HEK293 (cell line): ENCODE results near the gene CPA5.
"Not testable (repeated sequence)": the region's sequence is repeated elsewhere in the genome, so short reads cannot be mapped to it uniquely, and the experiment has no call there.

Experiments used
- CTCF ChIA-PET: fragments of 350-600 bp; formaldehyde crosslinking; extraction: SDS; loops from one replicate; lab custom pipeline; 2021; ENCODE audit warnings: antibody characterized with exemption; lab: Yijun Ruan, JAX
- POLR2A ChIA-PET: fragments of 300-600 bp; formaldehyde crosslinking; extraction: SDS; loops from one replicate; lab custom pipeline; 2020; ENCODE audit warnings: antibody characterized with exemption, inconsistent platforms; lab: Yijun Ruan, JAX
- H3K27ac ChIP-seq: fragments of 200-500 bp; sonication (Bioruptor generic); 2 replicates; pipeline ENCODE4 v1.5.1; 2014; ENCODE audit warnings: low read depth, low read length, control low read depth, inconsistent platforms; ENCODE audit errors: extremely low read depth
- H3K36me3 ChIP-seq, 2 experiments: fragments of 200-500 bp in 1 of 2; sonication (Bioruptor generic) in 1 of 2; 1 replicate in 1 of 2; 2 replicates in 1 of 2; pipeline ENCODE4 v1.5.1; 2014 to 2017; ENCODE audit warnings: inconsistent platforms in 2 of 2, low read length in 2 of 2; ENCODE audit not compliant: control insufficient read depth in 2 of 2, insufficient read depth in 1 of 2
- H3K4me1 ChIP-seq: fragments of 200-500 bp; sonication (Bioruptor generic); 2 replicates; pipeline ENCODE4 v1.5.1; 2014; ENCODE audit warnings: mild to moderate bottlenecking, low read length, inconsistent platforms; ENCODE audit not compliant: control insufficient read depth, insufficient read depth
- H3K4me3 ChIP-seq: 2 replicates; pipeline ENCODE4 v1.5.1; 2011; ENCODE audit warnings: low read depth, mild to moderate bottlenecking, control low read depth, low read length, moderate library complexity
- H3K9me3 ChIP-seq: fragments of 200-500 bp; sonication (Bioruptor generic); 2 replicates; pipeline ENCODE4 v1.5.1; 2014; ENCODE audit warnings: low read depth, low read length, inconsistent platforms; ENCODE audit not compliant: control insufficient read depth, insufficient read depth
- SETDB1 ChIP-seq: IDR thresholded peaks from one replicate; pipeline ENCODE4 v1.6.1; 2017; ENCODE audit warnings: mild to moderate bottlenecking, low read length, moderate library complexity, mixed read lengths; ENCODE audit not compliant: insufficient read length
- SP7 ChIP-seq: fragments of 450-650 bp; formaldehyde crosslinking; IDR thresholded peaks from 2 replicates; pipeline ENCODE4 v1.5.1; 2016; ENCODE audit warnings: missing biosample characterization, missing genetic modification characterization
- TRIM28 ChIP-seq: IDR thresholded peaks from 2 replicates; pipeline ENCODE4 v1.6.1; 2011; ENCODE audit warnings: low read length, control low read depth, borderline replicate concordance
- ZNF10 ChIP-seq: fragments of 450-650 bp; formaldehyde crosslinking; IDR thresholded peaks from 2 replicates; pipeline ENCODE4 v1.5.1; 2017; ENCODE audit warnings: missing biosample characterization, missing genetic modification characterization
- ZNF184 ChIP-seq: fragments of 450-650 bp; IDR thresholded peaks from 2 replicates; pipeline ENCODE4 v1.5.1; 2018; ENCODE audit warnings: missing biosample characterization, mild to moderate bottlenecking, missing genetic modification characterization
- ZNF211 ChIP-seq: fragments of 450-650 bp; formaldehyde crosslinking; IDR thresholded peaks from 2 replicates; pipeline ENCODE4 v1.5.1; 2016; ENCODE audit warnings: low read depth, missing biosample characterization, missing genetic modification characterization
- ZNF221 ChIP-seq: fragments of 450-650 bp; formaldehyde crosslinking; IDR thresholded peaks from 2 replicates; pipeline ENCODE4 v1.5.1; 2017; ENCODE audit warnings: missing biosample characterization, missing genetic modification characterization, borderline replicate concordance
- ZNF223 ChIP-seq: fragments of 450-650 bp; formaldehyde crosslinking; IDR thresholded peaks from 2 replicates; pipeline ENCODE4 v1.5.1; 2016; ENCODE audit warnings: missing biosample characterization, missing genetic modification characterization
- ZNF292 ChIP-seq: fragments of 450-650 bp; formaldehyde crosslinking; IDR thresholded peaks from 2 replicates; pipeline ENCODE4 v1.5.1; 2016; ENCODE audit warnings: low read depth, missing biosample characterization, missing genetic modification characterization, borderline replicate concordance
- ZNF311 ChIP-seq: fragments of 450-650 bp; formaldehyde crosslinking; IDR thresholded peaks from 2 replicates; pipeline ENCODE4 v1.5.1; 2017; ENCODE audit warnings: missing biosample characterization, missing genetic modification characterization, borderline replicate concordance
- ZNF37A ChIP-seq: fragments of 450-650 bp; IDR thresholded peaks from 2 replicates; pipeline ENCODE4 v1.5.1; 2018; ENCODE audit warnings: missing biosample characterization, missing genetic modification characterization
- ZNF514 ChIP-seq: fragments of 450-650 bp; formaldehyde crosslinking; IDR thresholded peaks from 2 replicates; pipeline ENCODE4 v1.5.1; 2016; ENCODE audit warnings: missing biosample characterization, missing genetic modification characterization
- ZNF548 ChIP-seq: fragments of 450-650 bp; formaldehyde crosslinking; IDR thresholded peaks from 2 replicates; pipeline ENCODE4 v1.5.1; 2016; ENCODE audit warnings: missing biosample characterization, missing genetic modification characterization
- ZNF701 ChIP-seq: fragments of 450-650 bp; formaldehyde crosslinking; IDR thresholded peaks from 2 replicates; pipeline ENCODE4 v1.5.1; 2016; ENCODE audit warnings: missing biosample characterization, missing genetic modification characterization
- ZSCAN16 ChIP-seq: fragments of 450-650 bp; formaldehyde crosslinking; IDR thresholded peaks from 2 replicates; pipeline ENCODE4 v1.5.1; 2016; ENCODE audit warnings: missing biosample characterization, missing genetic modification characterization
- TF ChIP-seq, protein P1 (sequence below): fragments of 450-650 bp; formaldehyde crosslinking; IDR thresholded peaks from 2 replicates; pipeline ENCODE4 v1.5.1; 2017; ENCODE audit warnings: missing biosample characterization, missing genetic modification characterization
- TF ChIP-seq, protein P2 (sequence below): fragments of 450-650 bp; formaldehyde crosslinking; IDR thresholded peaks from 2 replicates; pipeline ENCODE4 v1.5.1; 2016; ENCODE audit warnings: missing biosample characterization, missing genetic modification characterization

Gene CPA5

GRCh38 chr7:130371046-130371445, 26.4 kb downstream of the CPA5 start (continued):
- TF ChIP-seq, protein P1, sequence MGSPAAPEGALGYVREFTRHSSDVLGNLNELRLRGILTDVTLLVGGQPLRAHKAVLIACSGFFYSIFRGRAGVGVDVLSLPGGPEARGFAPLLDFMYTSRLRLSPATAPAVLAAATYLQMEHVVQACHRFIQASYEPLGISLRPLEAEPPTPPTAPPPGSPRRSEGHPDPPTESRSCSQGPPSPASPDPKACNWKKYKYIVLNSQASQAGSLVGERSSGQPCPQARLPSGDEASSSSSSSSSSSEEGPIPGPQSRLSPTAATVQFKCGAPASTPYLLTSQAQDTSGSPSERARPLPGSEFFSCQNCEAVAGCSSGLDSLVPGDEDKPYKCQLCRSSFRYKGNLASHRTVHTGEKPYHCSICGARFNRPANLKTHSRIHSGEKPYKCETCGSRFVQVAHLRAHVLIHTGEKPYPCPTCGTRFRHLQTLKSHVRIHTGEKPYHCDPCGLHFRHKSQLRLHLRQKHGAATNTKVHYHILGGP (tag by site-specific recombination), result no peak
- TF ChIP-seq TRIM28 (no peak), ZNF223 (tag by site-specific recombination) (no peak), ZNF701 (tag by site-specific recombination) (no peak)
- TF ChIP-seq, all 188 proteins: peak for 0

- ChIA-PET CTCF (interaction anchor here (0.6 to 1.1 kb wide), 2 partner anchors 14 to 122 kb away, joined by 3 to 4 read pairs; no protein-coding TSS in a partner anchor), POLR2A (interaction anchor here (0.7 kb wide), 1 partner anchor 68 kb away, joined by 3 read pairs; the partner anchor contains the start of gene CEP41)
- no peak overlapping the region for H3K4me3 ChIP-seq
- H3K9me3 ChIP-seq, result no peaks in the 10 kb centered on the region
- peaks cover 11% of the 10 kb centered on the region for H3K4me1 ChIP-seq
- peak overlapping the region; percentile 99 for H3K27ac ChIP-seq
- no peaks in the 10 kb centered on the region for H3K36me3 ChIP-seq
- TF ChIP-seq ZNF548 (tag by site-specific recombination) (no peak), SP7 (peak; percentile 63)
Measured at GRCh38 chr7:130372402-130373165, 28.0 kb downstream of the CPA5 start.

- Histone ChIP-seq H3K27ac (peak overlapping the region; percentile 99), H3K4me3 (no peak overlapping the region), H3K36me3 (no peaks in the 10 kb centered on the region), H3K9me3 (no peaks in the 10 kb centered on the region), H3K4me1 (peaks cover 11% of the 10 kb centered on the region)
- TF ChIP-seq ZNF311 (tag by site-specific recombination), result no peak
- TF ChIP-seq ZNF514 (tag by site-specific recombination), result no peak
- no peak for TF ChIP-seq ZSCAN16 (tag by site-specific recombination)
- no peak for TF ChIP-seq ZNF211 (tag by site-specific recombination)
- no peak for TF ChIP-seq ZNF10 (tag by site-specific recombination)
- no peak for TF ChIP-seq ZNF37A
- TF ChIP-seq ZNF221, result no peak
- no peak for TF ChIP-seq ZNF292 (tag by site-specific recombination)
- no peak for TF ChIP-seq ZNF184 (tag by site-specific recombination)
- CTCF ChIA-PET, result no interaction called here
- POLR2A ChIA-PET, result no interaction called here
Measured at GRCh38 chr7:130374507-130374906, 29.9 kb downstream of the CPA5 start.

GRCh38 chr7:130376461-130376860, 31.8 kb downstream of the CPA5 start:
- H3K27ac ChIP-seq, CTCF ChIA-PET, H3K4me3 ChIP-seq, POLR2A ChIA-PET, H3K36me3 ChIP-seq, H3K9me3 ChIP-seq: not testable (repeated sequence)
- TF ChIP-seq SETDB1, result peak; percentile 81
- TF ChIP-seq, protein P2, sequence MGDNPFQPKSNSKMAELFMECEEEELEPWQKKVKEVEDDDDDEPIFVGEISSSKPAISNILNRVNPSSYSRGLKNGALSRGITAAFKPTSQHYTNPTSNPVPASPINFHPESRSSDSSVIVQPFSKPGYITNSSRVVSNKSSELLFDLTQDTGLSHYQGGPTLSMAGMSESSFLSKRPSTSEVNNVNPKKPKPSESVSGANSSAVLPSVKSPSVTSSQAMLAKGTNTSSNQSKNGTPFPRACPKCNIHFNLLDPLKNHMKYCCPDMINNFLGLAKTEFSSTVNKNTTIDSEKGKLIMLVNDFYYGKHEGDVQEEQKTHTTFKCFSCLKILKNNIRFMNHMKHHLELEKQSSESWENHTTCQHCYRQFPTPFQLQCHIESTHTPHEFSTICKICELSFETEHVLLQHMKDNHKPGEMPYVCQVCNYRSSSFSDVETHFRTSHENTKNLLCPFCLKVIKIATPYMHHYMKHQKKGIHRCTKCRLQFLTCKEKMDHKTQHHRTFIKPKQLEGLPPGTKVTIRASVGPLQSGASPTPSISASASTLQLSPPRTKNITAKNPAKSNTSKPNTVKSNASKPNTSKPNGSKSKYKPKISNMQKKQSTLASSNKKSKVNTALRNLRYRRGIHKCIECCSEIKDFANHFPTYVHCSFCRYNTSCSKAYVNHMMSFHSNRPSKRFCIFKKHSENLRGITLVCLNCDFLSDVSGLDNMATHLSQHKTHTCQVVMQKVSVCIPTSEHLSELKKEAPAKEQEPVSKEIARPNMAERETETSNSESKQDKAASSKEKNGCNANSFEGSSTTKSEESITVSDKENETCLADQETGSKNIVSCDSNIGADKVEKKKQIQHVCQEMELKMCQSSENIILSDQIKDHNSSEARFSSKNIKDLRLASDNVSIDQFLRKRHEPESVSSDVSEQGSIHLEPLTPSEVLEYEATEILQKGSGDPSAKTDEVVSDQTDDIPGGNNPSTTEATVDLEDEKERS (tag by site-specific recombination), result peak; percentile 66; the same call in 1 of the 2 replicates
- peaks cover 11% of the 10 kb centered on the region for H3K4me1 ChIP-seq
